Hematopoietic multipotent progenitor cell (in vitro differentiated cells): ENCODE results near the gene KCNT2. TPM values are rescaled to one million over a fixed set of nuclear protein-coding genes. Genes with fewer than 3 reads are reported as not detected.
"Not testable (repeated sequence)": the region's sequence is repeated elsewhere in the genome, so short reads cannot be mapped to it uniquely, and the experiment has no call there.

Experiments used
- DNase-seq, 3 donors: peaks; one replicate each; pipeline ENCODE4 v3.0.0-alpha.2; 2011 to 2015; ENCODE audit warnings: low read depth in 2 of 3, low spot score in 2 of 3
- total RNA-seq: library from RNA; depleted of rRNA; stranded (reverse); fragments of >200 nt; gene quantifications from one replicate; pipeline ENCODE4 v1.2.3, GENCODE V29; 2012

Gene KCNT2
- total RNA-seq, result 0.27 TPM

DNA sequence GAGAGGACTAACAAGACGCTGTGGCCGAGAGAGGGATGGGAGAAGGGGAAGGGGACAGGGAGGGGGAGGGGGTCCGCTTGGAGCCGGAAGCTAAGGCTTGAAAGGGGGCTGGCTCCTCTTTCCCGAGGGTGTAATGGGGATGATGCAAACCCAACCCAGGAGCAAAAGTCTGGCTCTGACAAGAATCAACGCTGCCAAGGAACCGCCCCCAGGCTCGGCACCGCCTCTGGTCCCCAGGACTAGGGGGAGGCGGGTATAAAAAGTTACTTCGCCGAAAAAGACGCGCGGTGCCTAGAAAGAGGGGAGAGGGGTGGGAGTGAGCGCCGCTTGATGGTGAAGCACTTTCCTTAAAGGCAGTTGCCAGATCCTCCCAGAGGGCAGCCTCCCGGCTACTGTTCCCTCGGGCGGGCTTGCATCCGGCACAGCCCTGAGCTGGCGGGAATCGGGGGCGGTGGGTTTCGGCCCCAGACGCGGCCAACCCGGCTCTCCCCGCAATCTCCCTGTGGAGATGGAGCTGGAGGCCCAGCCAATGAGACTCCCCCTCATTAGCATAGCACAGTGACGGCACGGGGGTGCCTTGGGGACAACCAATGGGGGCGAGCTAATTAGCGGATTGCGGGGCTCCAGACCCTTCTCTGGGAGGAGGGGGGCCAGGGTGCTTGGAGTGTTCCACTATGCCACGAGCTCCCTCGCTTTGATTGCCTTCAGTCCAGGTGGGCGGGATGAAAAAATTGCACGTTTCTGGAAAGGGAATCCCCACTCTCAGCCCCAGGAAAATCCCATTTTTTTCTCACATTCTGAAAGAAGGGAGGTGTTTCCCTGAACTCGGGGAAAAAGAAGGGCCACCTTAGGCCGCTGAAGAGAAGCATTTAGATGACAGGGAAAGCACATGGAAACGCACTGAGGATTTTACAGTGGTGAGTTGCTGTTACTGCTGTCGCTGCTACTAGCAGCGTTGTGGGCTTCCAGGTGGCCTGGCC lies at the start of gene KCNT2:
KCNT2 (minus strand) TSS at position 51 of the 980 bp plus-strand sequence. CDS start 131 bp downstream, outside the sequence.
- peak in 2 of 3 donors; percentile 79 to 87 for DNase-seq

DNA sequence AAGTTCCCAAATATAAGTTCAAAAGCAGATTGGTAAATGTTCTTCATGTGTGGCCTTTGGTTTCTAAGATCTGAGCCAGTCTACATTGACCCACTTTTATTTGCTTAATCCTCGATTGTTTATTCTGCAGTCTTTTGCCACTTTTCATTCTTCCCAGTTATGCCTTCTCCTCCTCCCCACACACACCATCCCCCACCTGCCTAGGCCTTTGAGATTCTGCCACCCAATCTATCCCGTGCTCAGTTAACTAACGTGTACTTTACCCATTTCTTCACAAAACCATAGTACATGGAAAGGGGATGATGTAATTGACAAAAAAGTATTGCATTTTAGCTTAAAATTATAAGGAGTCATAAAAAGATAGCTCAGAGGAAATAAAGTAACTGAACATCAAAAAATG lies 47.3 kb upstream of the KCNT2 start:
- no peak for DNase-seq

DNA sequence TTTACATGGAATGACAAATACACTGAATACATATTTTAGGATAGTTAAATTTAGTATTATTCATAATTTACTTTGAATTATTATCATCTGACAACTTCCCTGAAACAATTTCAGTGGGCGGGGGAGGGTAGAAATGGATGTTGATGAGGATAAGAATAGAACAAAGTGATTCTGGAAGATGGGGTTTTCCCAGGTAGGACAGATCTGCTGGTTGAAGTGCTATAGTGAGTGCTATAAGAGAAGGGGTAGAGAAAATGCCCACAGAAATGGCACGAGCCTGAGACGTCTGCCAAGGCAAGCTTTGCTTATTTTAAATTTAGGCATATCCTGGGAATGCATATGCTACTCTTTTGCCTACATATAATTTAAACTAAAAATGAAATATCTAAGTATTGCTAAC lies 46.8 kb upstream of the KCNT2 start:
- peak in 2 of 3 donors; percentile 11 to 15 for DNase-seq

DNA sequence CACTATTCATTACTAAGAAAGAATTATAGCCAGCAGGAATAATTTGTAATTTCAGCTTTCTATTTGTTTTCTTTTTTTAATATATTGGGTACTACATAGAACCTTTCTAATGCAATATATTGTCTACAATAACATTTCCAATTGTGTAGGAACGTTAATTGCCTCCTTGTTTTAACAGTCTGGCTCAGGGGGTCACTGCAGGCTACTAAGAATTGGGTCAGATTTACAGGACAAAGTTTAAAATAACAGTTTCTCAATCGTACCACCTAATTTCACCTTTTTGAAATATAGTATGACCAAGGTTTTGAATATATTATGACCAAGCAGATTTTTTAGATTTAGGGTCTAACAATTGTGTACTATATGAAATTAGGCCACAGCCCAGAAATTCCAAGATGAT lies 46.0 kb upstream of the KCNT2 start:
- DNase-seq, result no peak

DNA sequence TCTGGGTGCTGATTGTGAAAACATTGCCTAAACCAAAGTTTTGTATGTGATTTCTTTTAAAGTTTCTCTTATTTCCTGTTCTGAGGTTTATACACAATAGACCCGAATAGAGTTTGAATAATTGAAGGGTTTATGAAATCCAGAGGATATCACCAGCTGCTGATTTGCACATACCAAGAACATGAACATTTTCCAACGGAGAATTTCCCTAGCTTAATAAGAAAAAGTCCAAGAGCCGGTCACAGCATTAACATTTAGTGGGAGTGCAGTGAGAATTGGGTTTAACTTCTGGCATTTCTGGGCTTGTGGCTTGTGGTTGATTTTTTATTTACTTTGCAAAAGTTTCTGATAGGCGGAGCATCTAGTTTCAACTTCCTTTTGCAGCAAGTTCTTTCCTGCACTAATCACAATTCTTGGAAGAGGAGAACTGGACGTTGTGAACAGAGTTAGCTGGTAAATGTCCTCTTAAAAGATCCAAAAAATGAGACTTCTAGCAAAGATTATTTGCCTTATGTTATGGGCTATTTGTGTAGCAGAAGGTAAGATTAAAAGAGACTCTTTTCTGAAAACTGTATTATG lies 43.5 kb upstream of the KCNT2 start, which contains the start of gene CFH:
CFH (plus strand) TSS at position 407 of the 579 bp plus-strand sequence; CDS start at position 482, 75 bp downstream.
- DNase-seq, result peak in 2 of 3 donors; percentile 33 to 48

DNA sequence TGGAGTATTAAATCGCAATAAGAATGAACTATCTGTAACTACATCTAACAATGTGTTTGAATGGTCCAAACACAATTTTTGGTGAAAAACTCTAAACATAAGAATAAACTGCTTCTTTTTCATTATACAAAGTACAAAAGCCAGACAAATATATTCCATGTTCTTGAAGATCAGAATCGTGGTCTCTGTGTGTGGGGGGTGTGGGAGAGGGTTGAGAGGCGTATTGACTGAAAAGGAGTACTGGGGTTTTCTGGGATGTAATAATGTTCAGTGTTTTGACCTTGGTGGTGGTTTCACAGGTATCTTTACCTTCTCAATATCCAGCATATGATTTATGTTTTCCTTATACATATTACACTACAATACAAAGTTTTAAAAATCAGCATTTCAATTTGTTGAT lies 42.8 kb upstream of the KCNT2 start:
- no peak for DNase-seq

DNA sequence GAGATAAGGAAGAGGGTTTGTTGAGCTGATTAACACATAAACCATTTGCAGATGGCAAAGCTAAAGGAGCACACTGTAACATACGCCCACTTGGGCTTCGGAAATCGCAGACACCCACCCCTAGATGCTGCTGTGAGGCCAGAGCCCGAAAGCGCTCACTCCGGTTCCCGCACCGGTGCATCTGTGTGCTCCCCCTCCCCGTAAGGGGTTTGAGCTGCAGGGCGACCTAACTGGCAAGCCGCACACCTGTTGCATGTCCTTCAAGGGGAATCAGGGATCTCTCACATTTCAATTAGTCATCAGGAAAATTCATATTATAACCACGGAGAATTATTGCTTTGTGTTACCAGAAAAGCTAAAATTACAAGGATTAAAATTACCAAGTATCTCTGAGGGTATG lies 42.2 kb upstream of the KCNT2 start:
- DNase-seq, result no peak

DNA sequence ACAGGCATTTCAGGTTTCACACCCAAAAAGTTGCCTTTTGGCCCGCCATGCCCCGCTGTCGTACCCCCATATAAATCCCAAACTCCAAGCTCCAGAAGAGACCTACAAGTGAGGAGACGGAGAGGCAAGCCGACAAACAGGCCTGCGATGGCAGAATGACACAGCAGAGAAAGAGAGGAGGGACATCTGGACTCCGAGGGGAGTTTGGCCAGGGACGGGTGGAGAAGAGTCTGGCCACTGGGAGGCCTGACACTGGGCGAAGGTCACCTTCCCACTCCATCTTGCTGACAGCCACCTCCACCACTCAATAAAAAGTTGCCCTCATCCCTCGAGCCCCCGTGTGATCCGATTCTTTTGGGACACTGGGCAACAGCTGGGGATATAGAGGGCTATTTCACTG lies 41.8 kb upstream of the KCNT2 start:
- DNase-seq, result no peak

DNA sequence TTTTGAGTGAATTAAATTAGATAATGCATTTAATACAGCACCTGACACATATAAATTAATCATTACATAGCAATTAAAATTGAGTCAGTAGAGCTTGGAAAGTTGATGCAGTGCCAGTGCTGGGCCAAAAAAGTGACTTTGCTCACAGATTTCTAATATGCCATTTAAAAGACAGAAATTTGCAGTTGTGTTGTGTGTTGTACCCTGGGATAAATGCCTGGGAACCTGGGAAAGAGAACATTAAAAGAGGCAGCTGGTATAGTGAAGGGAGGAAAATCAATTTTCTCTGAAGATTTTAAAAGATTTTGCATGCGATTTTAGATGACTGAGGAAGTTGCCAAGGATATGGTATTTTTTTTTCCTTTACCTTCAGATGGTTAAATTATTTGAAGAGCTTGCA lies 32.7 kb upstream of the KCNT2 start:
- no peak for DNase-seq

DNA sequence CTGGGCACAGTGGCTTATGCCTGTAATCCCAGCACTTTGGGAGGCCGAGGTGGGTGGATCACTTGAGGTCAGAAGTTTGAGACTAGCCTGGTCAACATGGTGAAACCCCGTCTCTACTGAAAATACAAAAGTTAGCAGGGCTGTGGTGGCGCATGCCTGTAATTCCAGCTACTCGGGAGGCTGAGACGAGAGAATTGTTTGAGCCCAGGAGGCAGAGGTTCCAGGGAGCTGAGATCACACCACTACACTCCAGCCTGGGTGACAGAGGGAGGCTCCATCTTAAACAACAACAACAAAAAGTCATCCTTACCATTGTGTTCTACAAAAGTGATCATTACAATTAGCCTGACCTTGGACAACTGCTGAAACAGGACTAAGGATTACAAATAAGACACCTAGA lies 31.1 kb upstream of the KCNT2 start:
- DNase-seq, result not testable (repeated sequence)

DNA sequence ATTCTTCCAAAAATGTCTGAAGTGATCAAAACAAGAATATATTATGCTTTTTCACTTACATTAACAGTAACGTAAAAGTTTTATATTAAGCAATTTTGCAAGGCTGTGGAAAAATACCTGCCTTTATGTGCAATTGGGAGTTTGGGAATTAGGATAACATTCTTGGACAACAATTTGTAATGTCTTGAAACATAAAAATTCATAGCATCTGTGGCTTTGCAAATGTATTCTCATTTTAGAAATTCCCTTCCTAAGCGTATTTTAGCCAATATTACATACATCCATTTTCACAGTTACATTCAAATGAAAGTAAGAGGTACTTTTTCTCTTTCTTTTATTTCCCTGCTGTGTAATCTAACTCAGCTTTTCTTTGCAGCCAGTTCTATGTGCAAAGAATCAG lies 30.2 kb upstream of the KCNT2 start:
- no peak for DNase-seq

DNA sequence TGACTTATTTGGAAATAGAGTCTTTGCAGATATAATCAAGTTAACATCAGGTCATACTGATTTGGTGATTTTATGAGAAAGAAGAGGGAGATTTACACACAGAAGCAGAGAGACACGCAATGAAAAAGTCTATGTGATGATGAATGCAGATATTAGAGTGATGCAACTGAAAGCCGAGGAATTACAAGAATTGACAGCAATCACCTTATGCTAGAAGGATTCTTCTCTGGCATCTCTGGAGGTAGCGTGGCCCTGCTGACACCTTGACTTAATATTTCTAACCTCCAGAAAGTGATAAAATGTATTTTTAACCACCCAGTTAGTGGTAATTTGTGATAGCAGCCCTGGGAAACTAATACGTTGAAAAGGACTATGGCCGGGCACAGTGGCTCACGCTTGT lies 29.4 kb upstream of the KCNT2 start:
- no peak for DNase-seq

DNA sequence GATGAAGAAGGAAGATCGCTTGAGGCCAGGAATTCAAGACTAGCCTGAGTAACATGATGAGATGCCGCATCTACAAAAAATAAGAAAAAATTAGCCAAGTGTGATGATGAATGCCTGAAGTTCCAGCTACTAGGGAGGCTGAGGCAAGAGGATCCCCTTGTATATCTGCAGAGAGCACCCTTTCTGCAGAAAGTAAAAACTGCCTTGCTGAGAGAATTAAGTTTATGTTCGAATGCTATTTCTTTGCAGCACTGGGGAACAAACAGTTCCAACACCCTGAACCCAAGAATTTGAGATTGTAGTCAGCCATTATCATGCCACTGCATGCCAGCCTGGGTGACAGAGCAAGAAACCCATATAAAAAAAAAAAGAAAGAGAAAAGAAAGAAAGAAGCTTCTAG lies 20.6 kb upstream of the KCNT2 start:
- no peak for DNase-seq

DNA sequence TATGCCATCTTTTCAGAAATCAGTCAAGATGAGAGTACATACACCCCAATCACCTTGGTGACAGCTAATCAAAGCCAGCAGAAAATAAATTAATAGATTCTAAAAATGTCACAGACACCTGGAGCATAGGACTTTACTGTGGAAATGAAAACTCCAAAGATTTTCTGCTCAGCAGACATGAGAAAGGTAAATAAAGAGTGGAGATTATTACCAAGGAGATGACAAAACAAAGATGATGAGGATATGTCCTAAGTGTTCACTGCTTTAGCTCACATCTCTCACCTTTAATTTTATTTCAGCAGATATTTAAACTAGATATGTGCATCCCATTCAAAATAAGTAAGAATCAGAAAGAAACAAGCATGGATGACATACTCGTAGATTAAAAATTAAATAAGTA lies 14.8 kb upstream of the KCNT2 start:
- no peak for DNase-seq

DNA sequence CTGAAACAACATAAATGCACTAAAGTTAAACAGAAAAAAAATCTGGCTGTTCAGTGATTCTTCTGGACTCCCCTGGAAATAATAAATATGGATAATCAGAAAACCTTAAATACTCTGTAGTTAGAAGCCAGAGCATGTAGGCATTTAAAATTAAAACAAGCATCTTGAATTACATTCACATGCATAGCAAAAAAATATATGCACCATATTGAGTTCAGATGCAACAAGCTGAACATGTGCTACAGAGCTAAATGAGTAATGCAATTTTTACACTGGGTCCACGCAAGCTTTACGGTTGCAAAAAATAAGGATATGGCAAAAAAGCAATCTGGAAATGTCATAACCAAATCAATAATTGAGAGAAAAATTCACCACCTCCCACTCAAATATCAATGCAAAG lies 11.5 kb upstream of the KCNT2 start:
- no peak for DNase-seq

DNA sequence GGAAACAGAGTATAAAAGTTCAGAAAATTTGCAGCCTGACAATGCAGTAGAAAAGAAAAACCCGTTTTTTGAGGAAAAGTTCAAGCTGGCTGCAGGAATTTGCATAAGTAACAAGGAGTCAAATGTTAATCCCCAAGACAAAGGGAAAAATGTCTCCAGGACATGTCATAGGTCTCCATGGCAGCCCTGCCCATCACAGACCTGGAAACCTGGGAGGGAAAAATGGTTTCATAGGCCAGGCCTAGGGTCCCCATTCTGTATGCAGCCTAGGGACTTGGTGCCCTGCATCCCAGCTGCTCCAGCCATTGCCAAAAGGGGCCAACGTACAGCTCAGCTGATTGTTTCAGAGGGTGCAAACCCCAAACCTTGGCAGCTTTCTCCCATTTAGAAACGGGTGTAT lies 3.6 kb upstream of the KCNT2 start:
- no peak for DNase-seq

DNA sequence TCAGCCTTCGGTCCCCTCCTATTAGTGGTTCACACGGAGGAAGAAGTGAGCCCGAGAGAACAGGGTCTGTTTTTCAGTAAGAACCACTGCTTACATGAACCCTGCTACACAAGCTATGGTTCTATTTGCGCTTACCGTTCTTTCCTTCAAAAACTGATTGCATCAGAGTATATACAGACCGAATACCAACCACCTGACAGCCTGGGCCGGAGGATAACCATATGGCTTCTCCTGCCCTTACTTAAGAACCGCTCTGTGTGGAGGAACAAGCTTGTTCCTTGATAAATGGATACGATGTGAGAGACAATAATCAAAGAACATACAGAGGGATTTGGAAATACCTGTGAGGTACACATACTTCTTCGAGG lies 1.1 kb upstream of the KCNT2 start:
- no peak for DNase-seq

DNA sequence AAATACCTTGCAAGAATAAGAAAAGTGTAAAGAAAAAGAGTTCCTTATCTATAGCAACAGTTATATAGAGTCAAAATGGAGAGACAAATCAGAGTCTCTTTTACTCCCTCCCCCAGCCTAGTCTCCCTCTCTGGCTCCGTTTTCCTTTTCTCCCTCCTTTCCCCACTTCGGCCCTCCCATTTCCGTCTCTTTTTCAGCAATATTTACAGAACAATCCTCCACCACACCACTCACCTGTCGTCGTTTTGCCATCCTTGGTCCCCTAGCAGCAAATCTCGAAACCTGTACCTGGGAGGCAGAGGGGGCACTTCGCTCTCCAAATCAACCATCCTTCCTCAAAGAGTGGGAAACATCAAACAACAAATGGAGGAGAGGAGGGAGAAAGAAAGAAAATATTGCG lies 259 bp downstream of the KCNT2 start:
- no peak for DNase-seq

DNA sequence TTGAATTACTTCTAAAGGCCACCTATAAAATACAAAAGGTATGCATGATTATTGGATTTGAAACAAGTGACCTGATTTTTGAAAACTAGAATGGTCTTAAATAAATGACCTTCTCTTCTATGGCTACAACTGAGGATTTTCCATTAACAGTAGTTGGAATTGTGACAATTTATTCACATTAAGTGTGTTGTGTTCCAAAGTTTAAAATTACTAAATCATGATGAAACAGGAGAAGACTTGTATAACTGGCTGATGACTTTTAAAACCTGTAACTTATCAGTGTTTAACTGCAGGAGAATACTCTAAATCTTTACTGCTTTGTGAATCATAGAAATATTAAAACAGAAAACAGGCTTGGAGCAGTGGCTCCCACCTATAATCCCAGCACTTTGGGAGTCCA lies 4.6 kb downstream of the KCNT2 start:
- no peak for DNase-seq

DNA sequence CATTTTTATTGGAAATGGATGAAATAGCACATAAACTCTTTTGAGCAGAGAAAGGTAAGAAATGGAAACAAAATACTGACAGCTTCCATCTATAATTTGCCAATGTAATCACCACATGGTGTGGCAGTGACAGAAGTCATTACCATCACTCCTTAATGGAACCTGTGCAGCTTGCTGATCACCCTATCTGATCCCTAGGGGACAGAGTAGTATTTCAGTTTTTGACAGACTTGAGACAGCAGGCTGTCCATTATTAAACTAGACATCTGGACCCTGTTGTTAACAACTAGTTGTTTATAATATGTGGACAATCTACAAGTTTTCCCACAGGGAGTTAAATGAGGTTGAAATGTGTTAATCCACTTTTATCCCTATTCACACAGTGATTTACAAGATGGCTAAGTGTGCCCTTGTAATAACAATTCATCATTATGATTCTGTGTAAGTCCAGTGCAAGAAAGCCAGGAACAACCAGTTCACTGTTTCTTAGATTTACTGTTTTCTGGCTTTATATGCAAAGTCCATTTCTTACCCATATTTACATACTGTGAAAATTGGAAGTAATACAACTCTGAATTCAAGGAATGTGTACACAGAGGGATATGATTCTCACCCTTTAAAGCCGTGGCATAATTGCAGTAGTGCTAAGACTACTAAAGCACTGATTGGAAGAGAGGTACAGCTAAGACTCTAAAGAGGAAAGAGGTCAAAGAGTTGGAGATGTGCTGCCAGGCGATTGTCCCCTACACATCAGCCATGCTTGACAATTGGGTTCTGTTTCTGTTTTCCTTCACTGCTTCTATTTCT lies 9.1 kb downstream of the KCNT2 start:
- DNase-seq, result no peak

DNA sequence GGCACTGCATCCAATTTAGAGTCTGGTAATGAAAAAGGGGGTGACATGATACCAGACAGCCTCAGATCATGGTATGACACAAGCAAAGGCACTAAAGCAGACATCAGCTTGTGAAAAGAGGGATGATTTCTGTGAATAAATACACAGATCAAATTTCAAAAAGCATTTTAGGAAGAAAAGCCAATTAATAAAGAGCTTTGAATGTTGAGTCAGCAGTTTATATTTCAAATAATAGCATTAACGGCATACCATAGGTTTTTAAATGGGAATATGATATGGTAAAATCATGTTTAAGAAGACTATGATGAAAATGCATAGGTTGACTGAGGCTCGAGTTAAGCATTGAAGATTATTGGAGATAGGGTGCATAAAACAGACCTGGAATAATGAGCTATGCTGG lies 13.5 kb downstream of the KCNT2 start:
- no peak for DNase-seq
